Measurements from ENCODE around the gene TMEM115.

GRCh38 chr3:50317300-50317699, 42.0 kb downstream of the TMEM115 start:
- TF ChIP-seq CTCF (IDR thresholded peaks at IDR 0.05) = no peak
- no peak for TF ChIP-seq POLR2A (IDR thresholded peaks at IDR 0.05)

Measured in thyroid gland (tissue), 4 donors.